ENCODE results near the gene APCDD1L.

- TF ChIP-seq CTCF (IDR thresholded peaks at IDR 0.05) = no peak
- no peak for TF ChIP-seq POLR2A (IDR thresholded peaks at IDR 0.05)
Observed at GRCh38 chr20:58515233-58516212, at the start of gene APCDD1L.
